Right renal cortex interstitium (tissue), 3 donors: ENCODE data around the gene RAB20. TPM values are rescaled to one million over a fixed set of nuclear protein-coding genes. Genes with fewer than 3 reads are reported as not detected.
"Not testable (repeated sequence)": the region's sequence is repeated elsewhere in the genome, so short reads cannot be mapped to it uniquely, and the experiment has no call there.

Experiments
- DNase-seq, 3 donors: peaks; one replicate each; pipeline ENCODE4 v3.0.0-alpha.2; 2013; ENCODE audit warnings: low read depth in 3 of 3, low spot score in 2 of 3
- polyA plus RNA-seq, 3 donors: library from polyadenylated mRNA; unstranded; fragments of 120-200 nt; gene quantifications; one replicate each; pipeline ENCODE4 v1.2.1, GENCODE V29; 2013; ENCODE audit not compliant: insufficient read length in 3 of 3

The RAB20 gene
- polyA plus RNA-seq, 3 donors = 7.0 to 8.3 (median 7.0) TPM

DNA sequence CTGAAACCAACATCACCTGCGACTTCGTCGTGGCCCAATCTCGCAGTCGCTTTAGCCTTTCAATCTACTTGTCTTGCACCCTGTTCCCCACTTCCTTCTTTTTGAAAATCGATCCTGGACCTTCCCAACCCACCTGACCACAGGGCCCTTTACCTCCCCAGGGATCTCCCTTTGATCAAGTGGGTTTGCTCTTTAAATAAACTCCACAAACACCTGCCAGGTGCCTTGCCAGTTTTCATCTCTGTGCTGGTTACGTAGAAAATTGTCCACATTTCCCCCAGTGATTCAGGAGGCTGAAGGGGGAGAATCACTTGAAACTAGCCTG lies 14.5 kb upstream of the RAB20 start:
- no peak for DNase-seq

GRCh38 chr13:110575322-110576069 lies 14.0 kb upstream of the RAB20 start:
- DNase-seq = no peak

DNA sequence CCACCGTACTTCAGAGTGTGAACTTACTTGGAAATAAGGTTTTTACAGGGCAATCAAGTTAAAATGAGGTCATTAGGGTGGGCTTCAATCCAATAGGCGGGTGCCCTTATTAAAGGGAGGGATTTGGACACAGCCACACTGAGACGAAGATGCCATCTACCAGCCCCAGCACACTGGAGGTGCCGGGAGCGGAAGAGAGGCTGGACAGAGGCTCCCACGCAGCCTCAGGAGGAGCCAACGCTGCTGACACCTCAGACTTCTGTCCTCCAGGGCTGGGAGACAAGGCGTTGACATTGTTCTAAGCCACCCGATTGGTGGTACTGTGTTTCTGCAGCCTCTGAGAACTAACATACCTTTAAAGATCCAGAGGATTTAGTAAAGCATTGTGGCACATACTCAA lies 12.6 kb upstream of the RAB20 start:
- DNase-seq = no peak

GRCh38 chr13:110572778-110573118 lies 11.2 kb upstream of the RAB20 start:
- no peak for DNase-seq

GRCh38 chr13:110571896-110572777 lies 10.6 kb upstream of the RAB20 start:
- DNase-seq = no peak

DNA sequence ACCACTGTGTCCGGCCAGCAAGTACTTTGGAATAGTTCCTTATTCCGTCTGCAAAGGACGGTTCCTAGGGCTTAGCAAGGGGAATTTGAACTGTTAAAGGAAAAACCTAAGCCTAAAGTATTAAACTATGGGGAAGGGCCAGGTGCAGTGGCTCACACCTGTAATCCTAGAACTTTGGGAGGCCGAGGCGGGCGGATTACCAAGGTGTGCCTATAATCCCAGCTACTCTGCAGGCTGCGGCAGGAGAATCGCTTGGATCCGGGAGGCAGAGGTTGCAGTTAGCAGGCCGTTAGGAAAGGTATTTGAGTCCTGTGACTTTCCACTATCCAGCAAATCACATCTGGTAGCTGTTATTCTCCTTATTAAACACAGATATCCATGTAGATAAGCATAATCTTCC lies 9.4 kb upstream of the RAB20 start:
- DNase-seq = no peak

- DNase-seq = not testable (repeated sequence)
These were observed 8.4 kb upstream of the RAB20 start for GRCh38 chr13:110569962-110570361.

GRCh38 chr13:110568612-110569011 lies 7.1 kb upstream of the RAB20 start:
- DNase-seq = no peak

DNA sequence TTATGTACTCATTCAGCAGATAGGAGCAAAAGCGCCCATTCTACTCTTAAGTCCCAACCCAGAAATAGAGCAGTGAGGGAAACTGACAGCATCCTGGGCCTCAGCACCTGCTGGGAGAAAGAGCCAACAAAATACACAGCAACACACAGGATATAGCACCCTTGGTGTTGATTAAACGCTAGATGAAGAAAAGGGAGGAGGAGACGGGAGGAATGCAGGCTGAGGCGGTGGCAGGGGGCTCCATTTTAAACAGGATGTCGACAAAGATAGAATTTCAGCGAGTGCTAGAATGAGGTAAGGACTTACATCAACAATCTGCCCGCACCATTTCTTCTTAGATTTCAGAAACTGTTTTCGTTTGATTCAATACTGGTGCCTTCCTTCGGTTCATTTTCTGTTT lies 4.6 kb upstream of the RAB20 start:
- no peak for DNase-seq

DNA sequence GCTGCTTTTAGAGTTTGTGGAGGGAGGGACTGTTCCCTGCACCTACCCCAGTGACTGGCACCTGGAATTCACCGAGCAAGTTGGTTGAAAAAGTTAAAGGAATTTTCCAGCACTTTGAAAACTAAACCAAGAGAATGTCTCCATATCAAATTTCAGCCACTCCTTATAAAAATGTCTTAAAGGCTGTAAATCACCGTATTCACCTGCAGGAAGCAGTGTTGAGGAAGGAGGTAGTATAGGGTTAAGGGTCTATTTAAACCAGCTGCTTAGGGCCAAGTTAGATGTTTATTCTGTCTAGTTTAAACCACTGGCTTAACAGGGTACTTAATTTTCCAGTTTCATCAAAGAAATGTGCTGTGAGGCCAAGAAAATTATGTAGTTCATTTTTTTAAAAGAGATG lies 3.8 kb upstream of the RAB20 start:
- DNase-seq = peak in 1 of 3 donors; percentile 46

DNA sequence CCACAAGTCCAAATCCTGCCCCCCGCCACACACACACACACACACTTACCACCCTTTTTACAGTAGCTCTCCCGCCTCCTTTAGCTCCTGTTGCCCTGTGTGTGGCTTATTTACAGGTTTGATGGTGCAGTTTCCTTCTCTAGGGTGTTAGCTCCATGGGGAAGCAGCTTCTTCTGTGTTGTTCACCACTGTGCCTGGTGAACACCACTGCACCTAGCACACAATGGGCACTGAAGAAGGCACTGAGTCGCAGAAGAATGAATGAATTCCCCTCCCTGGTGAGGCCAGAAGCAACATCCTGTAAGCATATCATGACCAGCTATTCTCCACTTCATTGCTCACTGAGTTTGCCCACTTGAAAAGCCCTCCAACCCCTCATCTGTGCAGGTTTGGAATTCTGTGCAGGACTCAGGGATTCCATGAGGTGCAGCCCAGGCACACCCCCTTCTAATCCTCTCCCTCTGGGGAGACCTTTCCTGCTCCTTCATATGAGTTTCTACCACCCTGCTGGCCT lies 3.0 kb upstream of the RAB20 start:
- no peak for DNase-seq

GRCh38 chr13:110563463-110563774 lies 1.9 kb upstream of the RAB20 start:
- no peak for DNase-seq

GRCh38 chr13:110562696-110563462 lies 1.4 kb upstream of the RAB20 start:
- DNase-seq = no peak

DNA sequence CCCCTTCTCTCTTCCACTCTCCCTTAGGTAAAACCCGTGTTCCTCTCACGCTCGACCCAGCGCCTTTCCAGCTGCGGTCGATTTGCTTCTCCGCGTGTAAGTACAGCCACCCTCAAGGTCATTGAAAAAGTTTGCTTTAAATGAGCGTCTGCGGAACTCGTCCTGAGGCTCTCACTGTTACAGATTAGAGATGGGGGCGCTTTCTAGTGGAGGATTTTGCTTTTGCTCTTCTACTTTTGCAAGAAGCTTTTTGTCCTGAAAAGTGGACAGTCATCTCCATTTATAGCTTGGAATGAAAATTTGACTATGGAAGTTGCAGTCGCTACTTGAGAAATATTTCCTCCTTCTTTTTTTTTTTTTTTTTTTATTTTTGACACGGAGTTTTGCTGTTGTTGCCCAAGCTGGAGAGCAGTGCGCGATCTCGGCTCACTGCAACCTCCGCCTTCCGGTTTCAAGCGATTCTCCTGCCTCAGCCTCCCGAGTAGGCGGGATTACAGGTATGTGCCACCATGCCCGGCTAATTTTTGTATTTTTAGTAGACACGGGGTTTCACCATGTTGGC lies 595 bp upstream of the RAB20 start:
- DNase-seq = peak in 1 of 3 donors; percentile 54

GRCh38 chr13:110560601-110561343 lies 750 bp downstream of the RAB20 start:
- no peak for DNase-seq

DNA sequence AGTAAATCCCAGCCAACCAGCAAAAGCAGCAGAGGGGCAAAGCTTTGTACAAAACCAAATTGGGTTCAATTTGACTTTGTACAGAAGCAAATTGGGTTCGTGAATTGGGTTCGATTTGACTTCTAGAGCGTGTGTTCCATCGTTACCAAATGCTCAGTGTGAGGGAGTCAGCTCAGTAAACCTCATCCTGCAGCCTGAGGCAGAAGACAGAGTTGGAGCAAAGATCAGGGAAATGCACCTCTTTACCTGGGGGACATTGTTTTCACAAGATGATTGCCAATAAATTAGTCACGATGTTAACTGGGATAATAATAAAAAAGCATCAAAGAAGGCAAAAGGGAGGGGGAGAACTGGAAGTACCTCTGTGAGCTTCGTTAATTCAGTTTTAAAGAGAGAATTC lies 1.5 kb downstream of the RAB20 start:
- DNase-seq = no peak

- DNase-seq = no peak
These were observed 2.0 kb downstream of the RAB20 start for GRCh38 chr13:110559429-110559943.

GRCh38 chr13:110557610-110558305 lies 3.8 kb downstream of the RAB20 start:
- DNase-seq = no peak

GRCh38 chr13:110557082-110557481 lies 4.4 kb downstream of the RAB20 start:
- no peak for DNase-seq

DNA sequence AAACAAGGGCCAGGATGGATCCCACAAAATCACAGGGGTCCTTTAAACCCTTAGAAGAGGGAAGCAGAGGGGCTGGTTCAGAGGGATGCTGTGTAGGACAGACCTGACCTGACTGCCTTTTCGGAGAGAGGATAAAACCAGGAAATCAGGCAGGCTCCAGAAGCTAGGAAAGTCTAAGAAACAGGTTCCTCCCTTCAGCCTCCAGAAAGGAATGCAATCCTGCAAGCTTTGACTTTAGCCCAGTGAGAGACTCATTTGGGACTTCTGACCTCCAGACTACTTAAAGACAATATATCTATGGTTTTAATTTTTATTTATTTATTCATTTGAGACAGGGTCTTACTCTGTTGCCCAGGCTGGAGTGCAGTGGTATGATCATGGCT lies 5.3 kb downstream of the RAB20 start:
- DNase-seq = no peak
